HL-60 (cell line): Measurements from ENCODE around the gene ATP10A.

ENCODE experiments used
- DNase-seq, 2 experiments: peaks; one replicate each; pipeline ENCODE4 v3.0.0-alpha.2; 2010 to 2020; ENCODE audit warnings: low read depth in 1 of 2, low spot score in 1 of 2
- H3K27ac ChIP-seq: fragments of 250-450 bp; sonication (Bioruptor Pico); replicated peaks from 2 replicates; pipeline ENCODE4 v1.5.1; 2020; ENCODE audit warnings: mild to moderate bottlenecking, moderate library complexity
- H3K27me3 ChIP-seq: fragments of 250-450 bp; sonication (Bioruptor Pico); 2 replicates; pipeline ENCODE4 v1.5.1; 2021; ENCODE audit warnings: mild to moderate bottlenecking, moderate library complexity; ENCODE audit not compliant: insufficient read depth, poor library complexity, severe bottlenecking
- H3K4me3 ChIP-seq: replicated peaks from 2 replicates; pipeline ENCODE4 v1.5.1; 2011; ENCODE audit warnings: mild to moderate bottlenecking, control low read depth, low read length; ENCODE audit not compliant: insufficient read depth
- GABPA ChIP-seq: IDR thresholded peaks from 2 replicates; pipeline ENCODE4 v1.6.1; 2012; ENCODE audit warnings: low read depth
- POLR2AphosphoS5 ChIP-seq: IDR thresholded peaks from 2 replicates; pipeline ENCODE4 v1.6.1; 2012; ENCODE audit warnings: low read depth
- SPI1 ChIP-seq: IDR thresholded peaks from 2 replicates; pipeline ENCODE4 v1.6.1; 2012; ENCODE audit warnings: low read depth, mild to moderate bottlenecking, borderline replicate concordance
- TF ChIP-seq, protein P1 (sequence below): IDR thresholded peaks from one replicate; pipeline ENCODE4 v1.5.1; 2011; ENCODE audit warnings: low read length, control low read depth, inconsistent platforms; ENCODE audit not compliant: insufficient read depth
- TF ChIP-seq, protein P2 (sequence below): IDR thresholded peaks from 2 replicates; pipeline ENCODE4 v1.6.1; 2012; ENCODE audit warnings: low read depth; ENCODE audit not compliant: insufficient replicate concordance

Gene ATP10A

DNA sequence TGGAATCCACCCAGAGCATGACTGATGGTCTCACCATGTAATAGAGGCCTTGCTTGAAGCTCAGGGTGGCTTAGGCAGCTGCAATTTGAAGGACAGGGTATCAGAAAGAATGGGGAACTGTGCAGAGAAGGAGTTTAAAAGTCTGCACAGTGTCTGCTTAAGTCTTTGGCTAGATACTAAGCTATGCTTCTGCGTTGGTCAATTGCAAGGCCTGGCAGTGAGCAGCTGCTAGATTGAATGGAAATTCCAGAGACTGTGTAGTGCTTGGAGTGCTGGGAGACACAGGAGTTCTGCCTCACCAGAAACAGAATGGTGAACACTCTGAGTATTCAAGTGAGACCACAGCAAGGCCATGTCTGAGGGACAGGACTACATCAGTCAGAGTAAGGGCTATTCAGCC lies 17.3 kb upstream of the ATP10A start:
- TF ChIP-seq, protein P1, sequence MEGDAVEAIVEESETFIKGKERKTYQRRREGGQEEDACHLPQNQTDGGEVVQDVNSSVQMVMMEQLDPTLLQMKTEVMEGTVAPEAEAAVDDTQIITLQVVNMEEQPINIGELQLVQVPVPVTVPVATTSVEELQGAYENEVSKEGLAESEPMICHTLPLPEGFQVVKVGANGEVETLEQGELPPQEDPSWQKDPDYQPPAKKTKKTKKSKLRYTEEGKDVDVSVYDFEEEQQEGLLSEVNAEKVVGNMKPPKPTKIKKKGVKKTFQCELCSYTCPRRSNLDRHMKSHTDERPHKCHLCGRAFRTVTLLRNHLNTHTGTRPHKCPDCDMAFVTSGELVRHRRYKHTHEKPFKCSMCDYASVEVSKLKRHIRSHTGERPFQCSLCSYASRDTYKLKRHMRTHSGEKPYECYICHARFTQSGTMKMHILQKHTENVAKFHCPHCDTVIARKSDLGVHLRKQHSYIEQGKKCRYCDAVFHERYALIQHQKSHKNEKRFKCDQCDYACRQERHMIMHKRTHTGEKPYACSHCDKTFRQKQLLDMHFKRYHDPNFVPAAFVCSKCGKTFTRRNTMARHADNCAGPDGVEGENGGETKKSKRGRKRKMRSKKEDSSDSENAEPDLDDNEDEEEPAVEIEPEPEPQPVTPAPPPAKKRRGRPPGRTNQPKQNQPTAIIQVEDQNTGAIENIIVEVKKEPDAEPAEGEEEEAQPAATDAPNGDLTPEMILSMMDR, result no peak
- TF ChIP-seq, protein P2, sequence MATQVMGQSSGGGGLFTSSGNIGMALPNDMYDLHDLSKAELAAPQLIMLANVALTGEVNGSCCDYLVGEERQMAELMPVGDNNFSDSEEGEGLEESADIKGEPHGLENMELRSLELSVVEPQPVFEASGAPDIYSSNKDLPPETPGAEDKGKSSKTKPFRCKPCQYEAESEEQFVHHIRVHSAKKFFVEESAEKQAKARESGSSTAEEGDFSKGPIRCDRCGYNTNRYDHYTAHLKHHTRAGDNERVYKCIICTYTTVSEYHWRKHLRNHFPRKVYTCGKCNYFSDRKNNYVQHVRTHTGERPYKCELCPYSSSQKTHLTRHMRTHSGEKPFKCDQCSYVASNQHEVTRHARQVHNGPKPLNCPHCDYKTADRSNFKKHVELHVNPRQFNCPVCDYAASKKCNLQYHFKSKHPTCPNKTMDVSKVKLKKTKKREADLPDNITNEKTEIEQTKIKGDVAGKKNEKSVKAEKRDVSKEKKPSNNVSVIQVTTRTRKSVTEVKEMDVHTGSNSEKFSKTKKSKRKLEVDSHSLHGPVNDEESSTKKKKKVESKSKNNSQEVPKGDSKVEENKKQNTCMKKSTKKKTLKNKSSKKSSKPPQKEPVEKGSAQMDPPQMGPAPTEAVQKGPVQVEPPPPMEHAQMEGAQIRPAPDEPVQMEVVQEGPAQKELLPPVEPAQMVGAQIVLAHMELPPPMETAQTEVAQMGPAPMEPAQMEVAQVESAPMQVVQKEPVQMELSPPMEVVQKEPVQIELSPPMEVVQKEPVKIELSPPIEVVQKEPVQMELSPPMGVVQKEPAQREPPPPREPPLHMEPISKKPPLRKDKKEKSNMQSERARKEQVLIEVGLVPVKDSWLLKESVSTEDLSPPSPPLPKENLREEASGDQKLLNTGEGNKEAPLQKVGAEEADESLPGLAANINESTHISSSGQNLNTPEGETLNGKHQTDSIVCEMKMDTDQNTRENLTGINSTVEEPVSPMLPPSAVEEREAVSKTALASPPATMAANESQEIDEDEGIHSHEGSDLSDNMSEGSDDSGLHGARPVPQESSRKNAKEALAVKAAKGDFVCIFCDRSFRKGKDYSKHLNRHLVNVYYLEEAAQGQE, result no peak
- Histone ChIP-seq H3K27me3 (no peaks in the 10 kb centered on the region), H3K4me3 (no peak overlapping the region), H3K27ac (no peak overlapping the region)
- no peak for DNase-seq

DNA sequence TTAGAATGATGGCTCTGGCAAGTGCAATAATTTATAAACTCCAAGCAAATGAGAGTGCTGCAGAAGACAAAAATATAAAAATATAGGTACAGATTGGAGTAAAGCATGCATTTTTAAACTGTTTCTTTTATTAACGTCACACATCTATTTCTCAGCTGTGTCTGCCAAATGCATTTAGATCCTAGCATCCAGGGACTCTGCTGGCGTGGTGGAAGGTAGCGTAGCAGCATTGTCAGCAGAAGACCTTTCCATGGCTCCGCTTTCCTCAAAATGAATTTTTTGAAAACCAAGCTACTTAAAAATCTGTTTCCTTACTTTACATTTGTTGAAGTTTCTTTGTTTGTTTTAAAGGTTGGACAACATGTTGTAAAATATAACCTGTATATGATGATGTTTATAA lies 16.3 kb upstream of the ATP10A start:
- no peak for DNase-seq
- H3K27me3 ChIP-seq, result no peaks in the 10 kb centered on the region
- H3K4me3 ChIP-seq, result no peak overlapping the region
- TF ChIP-seq POLR2AphosphoS5 (no peak), SPI1 (no peak), GABPA (no peak)
- TF ChIP-seq, protein P2, result no peak
- TF ChIP-seq, protein P1, result no peak
- no peak overlapping the region for H3K27ac ChIP-seq

DNA sequence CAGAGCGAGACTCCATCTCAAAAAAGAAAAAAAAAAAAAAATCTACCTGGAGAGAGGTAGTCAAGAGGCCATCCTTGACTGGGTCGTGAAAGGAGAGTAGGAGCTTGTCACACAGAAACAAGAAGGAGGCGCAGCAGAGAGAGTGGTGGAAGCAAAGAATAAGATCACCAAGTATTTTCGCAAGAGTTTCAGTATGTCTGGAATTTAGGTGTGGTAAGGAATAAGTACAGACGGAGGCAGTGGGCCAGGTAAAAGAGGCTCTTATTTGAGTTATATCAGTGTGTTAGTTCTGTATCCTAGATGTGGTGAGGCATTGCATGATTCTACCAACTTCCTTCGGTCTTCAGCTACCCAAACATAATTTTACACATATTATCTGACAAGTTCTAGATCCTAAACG lies 14.6 kb upstream of the ATP10A start:
- Histone ChIP-seq H3K27ac (no peak overlapping the region), H3K27me3 (no peaks in the 10 kb centered on the region), H3K4me3 (no peak overlapping the region)
- DNase-seq, result no peak
- TF ChIP-seq, protein P1, result no peak
- TF ChIP-seq SPI1, result no peak
- no peak for TF ChIP-seq GABPA
- TF ChIP-seq POLR2AphosphoS5, result no peak
- TF ChIP-seq, protein P2, result no peak
